Heart right ventricle (tissue), 16 donors: ENCODE data around the gene BBLN. TPM values are rescaled to one million over a fixed set of nuclear protein-coding genes. Genes with fewer than 3 reads are reported as not detected.

Source experiments
- ATAC-seq, 8 donors: fragments of 200-7000 bp; cut with Tn5 transposase; one replicate each; pipeline ENCODE4 v1.9.1; 2020; ENCODE audit warnings: mild to moderate bottlenecking in 8 of 8, moderate library complexity in 8 of 8, moderate number of reproducible peaks in 1 of 8
- DNase-seq, 2 donors: peaks; one replicate each; pipeline ENCODE4 v3.0.0-alpha.2; 2020
- H3K27ac ChIP-seq, 10 donors: fragments of 200-600 bp; sonication (generic) in 2 of 10; one replicate each; pipeline versions ENCODE4 v1.5.0 to v1.8.0; 2020 to 2022; ENCODE audit warnings: mild to moderate bottlenecking in 3 of 10
- H3K27me3 ChIP-seq, 7 donors: fragments of 200-600 bp; one replicate each; pipeline ENCODE4 v1.8.0; 2021 to 2022; ENCODE audit warnings: mild to moderate bottlenecking in 2 of 7
- H3K36me3 ChIP-seq, 9 donors: fragments of 200-600 bp; sonication (generic) in 1 of 9; one replicate each; pipeline versions ENCODE4 v1.5.0 to v1.8.0; 2020 to 2022; ENCODE audit warnings: mild to moderate bottlenecking in 2 of 9
- H3K4me1 ChIP-seq, 9 donors: fragments of 200-600 bp; sonication (generic) in 1 of 9; one replicate each; pipeline versions ENCODE4 v1.5.0 to v1.8.0; 2020 to 2022; ENCODE audit warnings: mild to moderate bottlenecking in 4 of 9
- H3K4me3 ChIP-seq, 10 donors: fragments of 200-600 bp; sonication (generic) in 2 of 10; one replicate each; pipeline versions ENCODE4 v1.5.0 to v1.8.0; 2020 to 2022; ENCODE audit warnings: mild to moderate bottlenecking in 7 of 10, moderate library complexity in 2 of 10
- H3K9me3 ChIP-seq, 11 donors: fragments of 200-600 bp in 10 of 11; sonication (generic) in 2 of 11; one replicate each; pipeline versions ENCODE4 v1.5.0 to v1.8.0; 2013 to 2022; ENCODE audit warnings: mild to moderate bottlenecking in 2 of 11, control low read depth in 1 of 11, moderate library complexity in 1 of 11
- WGBS, 2 donors: extraction: QIAGEN DNeasy Blood & Tissue Kit; methylation state at CpG; one replicate each; pipeline ENCODE4 v1.1.7; 2013; ENCODE audit warnings: inconsistent platforms in 1 of 2; 5-methylcytosine and 5-hydroxymethylcytosine counted together
- intact Hi-C, 10 donors: fragments of 100-400 bp; cut with DNase I; formaldehyde crosslinking; loops; one replicate each; pipeline versions ENCODE4 v1.11.1 to v1.14.2; 2022
- polyA plus RNA-seq, 2 donors: library from polyadenylated mRNA; stranded (reverse); fragments of 200-250 nt; gene quantifications; one replicate each; pipeline ENCODE4 v1.2.3, GENCODE V29; 2013
- total RNA-seq, 10 donors: library from RNA; stranded (reverse); fragmentation: NEBNext Ultra II Directional in 3 of 10; extraction: Animal tissue kit (Norgen Biotek cat#: 25700) in 3 of 10; gene quantifications; one replicate each; pipeline versions ENCODE4 v1.2.1 to v1.2.4, GENCODE V29; 2021 to 2023
- TF ChIP-seq, protein P1 (sequence below), 9 donors: fragments of 200-600 bp; sonication (generic) in 2 of 9; IDR thresholded peaks; one replicate each; pipeline versions ENCODE4 v1.5.0 to v1.8.0; 2021 to 2022; ENCODE audit warnings: antibody characterized with exemption in 9 of 9, mild to moderate bottlenecking in 5 of 9, moderate library complexity in 1 of 9
- donor health status: Arrhythmogenic right ventricular cardiomyopathy.
- donor health status: ischemic (EF 13 %, LVEDD 7.1; RV severe dilation, severe dysfunction).
- donor health status: healthy with polysubstance abuse.
- donor health status: DM: no; HTN: yes; CAD: no.
- donor health status: DM: no; HTN: no; CAD: no.
- donor health status: ischemic (EF 25% LVEDD 6.9; RV normal size, moderate dysfunction).
- donor health status: ischemic (EF 25% LVEDD 5.7; RV mildly dilated, moderate dysfunction).
- donor health status: healthy.
- donor health status: DM: yes; HTN: yes; CAD: no.
- donor health status: Ischemic cardiomyopathy.
- donor health status: ischemic (EF 35%, LVEDD 5.7; RV mildly dilated, moderate dysfunction).
- donor health status: nonischemic (EF 11% LVEDD 7.7; RV severe dilation, severe dysfunction).
- donor health status: DM: yes; HTN: yes; CAD: no.
- donor health status: PGD.
- donor health status: ischemic (EF 29% LVEDD 5.4; RV normal size, mild dysfunction).
- donor health status: nonischemic (EF 23%, LVEDD 6.1; RV moderate dilation, normal function).

Gene BBLN
- total and polyA plus RNA-seq, 12 donors: 29.5 to 159 (median 38.6) TPM

- Histone ChIP-seq H3K36me3 (peaks cover 0 to 34% (median 5%) of the 10 kb centered on the region in 9 donors), H3K9me3 (peaks cover 0 to 4% (median 0%) of the 10 kb centered on the region in 11 donors), H3K4me3 (no peak overlapping the region), H3K4me1 (peaks cover 0 to 15% (median 8%) of the 10 kb centered on the region in 9 donors), H3K27ac (no peak overlapping the region), H3K27me3 (no peaks in the 10 kb centered on the region)
- DNase-seq (no peak), ATAC-seq (no peak)
- intact Hi-C loops: loop anchor here in 7 of 10 donors (5.0 to 10.0 kb wide), 4 partner anchors 50 to 172 kb away; partner anchors contain the start of genes NAIF1 (in 1 of the 7) and SLC25A25 (in 1 of the 7)
- TF ChIP-seq, protein P1, sequence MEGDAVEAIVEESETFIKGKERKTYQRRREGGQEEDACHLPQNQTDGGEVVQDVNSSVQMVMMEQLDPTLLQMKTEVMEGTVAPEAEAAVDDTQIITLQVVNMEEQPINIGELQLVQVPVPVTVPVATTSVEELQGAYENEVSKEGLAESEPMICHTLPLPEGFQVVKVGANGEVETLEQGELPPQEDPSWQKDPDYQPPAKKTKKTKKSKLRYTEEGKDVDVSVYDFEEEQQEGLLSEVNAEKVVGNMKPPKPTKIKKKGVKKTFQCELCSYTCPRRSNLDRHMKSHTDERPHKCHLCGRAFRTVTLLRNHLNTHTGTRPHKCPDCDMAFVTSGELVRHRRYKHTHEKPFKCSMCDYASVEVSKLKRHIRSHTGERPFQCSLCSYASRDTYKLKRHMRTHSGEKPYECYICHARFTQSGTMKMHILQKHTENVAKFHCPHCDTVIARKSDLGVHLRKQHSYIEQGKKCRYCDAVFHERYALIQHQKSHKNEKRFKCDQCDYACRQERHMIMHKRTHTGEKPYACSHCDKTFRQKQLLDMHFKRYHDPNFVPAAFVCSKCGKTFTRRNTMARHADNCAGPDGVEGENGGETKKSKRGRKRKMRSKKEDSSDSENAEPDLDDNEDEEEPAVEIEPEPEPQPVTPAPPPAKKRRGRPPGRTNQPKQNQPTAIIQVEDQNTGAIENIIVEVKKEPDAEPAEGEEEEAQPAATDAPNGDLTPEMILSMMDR (IDR thresholded peaks at IDR 0.05): no peak
- 89% methylated on average over 29 of the region's 29 CpGs for WGBS, 2 donors
Measured at GRCh38 chr9:128114326-128115186, 45.5 kb upstream of the BBLN start.

DNA sequence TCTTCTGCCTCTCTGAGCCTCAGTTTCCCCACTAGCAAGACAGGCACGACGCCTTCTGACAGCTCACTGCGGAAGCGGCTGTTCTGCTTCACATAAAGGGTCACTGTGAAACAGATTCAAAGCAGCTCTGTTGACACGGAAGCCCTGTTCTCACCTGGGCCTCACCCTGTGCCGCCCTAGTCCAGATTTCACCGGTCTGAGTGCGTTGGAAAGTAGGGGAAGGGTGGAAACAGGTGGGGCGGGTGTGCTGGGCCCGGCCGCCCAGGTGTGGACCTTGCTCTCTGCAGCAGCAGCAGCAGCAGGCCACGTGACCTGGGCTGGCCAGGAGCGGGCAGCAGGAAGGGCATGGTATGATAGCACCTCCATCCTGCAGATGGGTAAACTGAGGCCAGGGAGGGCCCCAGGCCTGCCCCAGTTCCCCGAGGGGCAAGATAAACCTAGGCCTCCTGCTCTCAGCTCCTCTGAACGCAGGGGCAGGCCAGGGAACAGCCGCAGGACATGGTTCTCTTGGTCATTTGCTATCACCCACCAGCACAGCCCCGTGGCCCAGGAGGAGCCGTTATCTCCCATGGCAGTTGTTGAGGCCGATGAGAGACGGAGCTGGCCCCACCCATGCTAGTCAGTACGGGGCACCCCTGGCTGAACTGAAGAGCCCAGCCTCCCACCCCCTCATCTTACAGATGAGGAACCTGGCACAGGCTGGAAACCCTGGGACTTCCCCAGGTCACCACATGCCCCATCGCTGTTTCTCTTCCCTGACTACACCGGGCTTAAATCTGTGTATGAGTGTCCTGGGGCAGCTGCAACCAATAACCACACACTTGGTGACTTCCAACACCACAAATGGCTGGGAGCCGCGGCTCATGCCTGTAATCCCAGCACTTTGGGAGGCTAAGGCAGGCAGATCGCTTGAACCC, 44.6 kb upstream of the BBLN start:
- Histone ChIP-seq H3K9me3 (peaks cover 0 to 4% (median 0%) of the 10 kb centered on the region in 11 donors), H3K4me1 (peaks cover 0 to 12% (median 8%) of the 10 kb centered on the region in 9 donors), H3K36me3 (peaks cover 0 to 40% (median 5%) of the 10 kb centered on the region in 9 donors), H3K27ac (no peak overlapping the region), H3K27me3 (no peaks in the 10 kb centered on the region), H3K4me3 (no peak overlapping the region)
- DNase-seq (no peak), ATAC-seq (no peak)
- 92 to 93% methylated on average over 26 of the region's 26 CpGs for WGBS, 2 donors
- TF ChIP-seq, protein P1 (IDR thresholded peaks at IDR 0.05): no peak
- intact Hi-C loops: loop anchor here in 7 of 10 donors (2.0 to 10.0 kb wide), 6 partner anchors 51 to 173 kb away; partner anchors contain the start of genes NAIF1 (in 1 of the 7) and SLC25A25 (in 1 of the 7)

- DNase-seq: no peak
- TF ChIP-seq, protein P1 (IDR thresholded peaks at IDR 0.05): no peak
- Histone ChIP-seq H3K27ac (no peak overlapping the region), H3K4me3 (no peak overlapping the region), H3K4me1 (peaks cover 0 to 12% (median 8%) of the 10 kb centered on the region in 9 donors), H3K9me3 (peaks cover 0 to 4% (median 0%) of the 10 kb centered on the region in 11 donors), H3K36me3 (peaks cover 0 to 47% (median 5%) of the 10 kb centered on the region in 9 donors), H3K27me3 (no peaks in the 10 kb centered on the region)
- intact Hi-C loops: loop anchor here in 8 of 10 donors (1.0 to 10.0 kb wide), 7 partner anchors 52 to 174 kb away; partner anchors contain the start of genes NAIF1 (in 1 of the 8) and SLC25A25 (in 1 of the 8)
- WGBS, 2 donors: 90 to 92% methylated on average over 16 of the region's 16 CpGs
- no peak for ATAC-seq
Measured at GRCh38 chr9:128116104-128117083, 43.7 kb upstream of the BBLN start.
